HCT116 (cell line): Measurements from ENCODE around the gene MYO10. TPM values are rescaled to one million over a fixed set of nuclear protein-coding genes. Genes with fewer than 3 reads are reported as not detected.

Source experiments
- ATAC-seq: fragments of 200-7000 bp; cut with Tn5 transposase; 2 replicates; pipeline ENCODE4 v1.9.1; 2020; ENCODE audit warnings: mild to moderate bottlenecking, moderate library complexity
- BruUV-seq: library from RNA; stranded (reverse); fragments of 400-500 nt; replicated peaks from 2 replicates; lab custom pipeline; 2021; lab: Mats Ljungman, UMichigan
- CTCF ChIA-PET: fragments of 300-600 bp; sonication (Branson Sonifier 250); formaldehyde crosslinking; loops from one replicate; lab custom pipeline; 2021; ENCODE audit warnings: antibody characterized with exemption; lab: Charles Lee
- POLR2A ChIA-PET: fragments of 300-600, 350-600 bp; sonication (Branson Sonifier 250); formaldehyde crosslinking; loops from one replicate; lab custom pipeline; 2021; ENCODE audit warnings: antibody characterized with exemption; lab: Charles Lee
- RAD21 ChIA-PET, 2 experiments: fragments of 300-600 bp; sonication (Branson Sonifier 250); formaldehyde crosslinking; loops; one replicate each; lab custom pipeline; 2023; ENCODE audit warnings: low total read pairs in 2 of 2; ENCODE audit not compliant: uncharacterized antibody in 2 of 2, unreplicated experiment in 2 of 2, low non-redundant PET in 1 of 2; lab: Charles Lee
- DNase-seq: peaks from one replicate; pipeline ENCODE4 v3.0.0-alpha.2; 2010; ENCODE audit warnings: low read depth, low spot score
- H2AFZ ChIP-seq: fragments of 200-600 bp; shearing (Covaris generic), sonication (generic); 2 replicates; pipeline ENCODE4 v1.6.1; 2017; ENCODE audit warnings: low read depth, mixed run types, mixed read lengths, antibody characterized with exemption, low read length; ENCODE audit not compliant: poor library complexity, severe bottlenecking
- H3K27ac ChIP-seq: 2 replicates; pipeline ENCODE4 v1.5.1; 2012; ENCODE audit warnings: low read depth, low read length
- H3K27me3 ChIP-seq: fragments of 200-600 bp; sonication (generic); 2 replicates; pipeline ENCODE4 v1.6.1; 2016; ENCODE audit warnings: mixed run types, low read length, mixed read lengths; ENCODE audit not compliant: insufficient read depth
- H3K36me3 ChIP-seq, 2 experiments: fragments of 200-500 bp in 1 of 2; fragments of 200-600 bp in 1 of 2; sonication (Bioruptor generic) in 1 of 2; sonication (generic) in 1 of 2; 2 replicates each; pipeline versions ENCODE4 v1.5.1 to v1.6.1; 2014 to 2016; ENCODE audit warnings: low read length in 2 of 2, inconsistent platforms in 1 of 2, mixed read lengths in 1 of 2, mixed run types in 1 of 2; ENCODE audit not compliant: insufficient read depth in 2 of 2, control insufficient read depth in 1 of 2
- H3K4me1 ChIP-seq, 2 experiments: fragments of 200-600 bp in 1 of 2; sonication (generic) in 1 of 2; 2 replicates each; pipeline versions ENCODE4 v1.5.1 to v1.6.1; 2012 to 2017; ENCODE audit warnings: low read length in 2 of 2, inconsistent platforms in 1 of 2, mild to moderate bottlenecking in 1 of 2, mixed read lengths in 1 of 2, mixed run types in 1 of 2, moderate library complexity in 1 of 2; ENCODE audit not compliant: insufficient read depth in 2 of 2, control insufficient read depth in 1 of 2
- H3K4me2 ChIP-seq: fragments of 200-600 bp; sonication (generic); 2 replicates; pipeline ENCODE4 v1.6.1; 2017; ENCODE audit warnings: mixed run types, low read length, mixed read lengths
- H3K4me3 ChIP-seq, 2 experiments: fragments of 200-600 bp in 1 of 2; sonication (generic) in 1 of 2; replicated peaks in 1 of 2; 2 replicates each; pipeline ENCODE4 v1.5.1; 2011 to 2016; ENCODE audit warnings: low read length in 2 of 2, control low read depth in 1 of 2, low read depth in 1 of 2, mild to moderate bottlenecking in 1 of 2, mixed read lengths in 1 of 2, mixed run types in 1 of 2
- H3K79me2 ChIP-seq: fragments of 200-600 bp; sonication (generic); 2 replicates; pipeline ENCODE4 v1.6.1; 2017; ENCODE audit warnings: mild to moderate bottlenecking, mixed run types, low read length, moderate library complexity, mixed read lengths; ENCODE audit not compliant: insufficient read depth
- H3K9ac ChIP-seq: fragments of 200-600 bp; sonication (generic); 2 replicates; pipeline ENCODE4 v1.6.1; 2016; ENCODE audit warnings: low read length, mixed read lengths
- H3K9me2 ChIP-seq: fragments of 200-600 bp; sonication (generic), shearing (Covaris generic); 2 replicates; pipeline ENCODE4 v1.6.1; 2017; ENCODE audit warnings: mixed run types, mild to moderate bottlenecking, moderate library complexity; ENCODE audit not compliant: insufficient read depth
- H3K9me3 ChIP-seq, 2 experiments: fragments of 200-500 bp in 1 of 2; fragments of 200-600 bp in 1 of 2; sonication (Bioruptor generic) in 1 of 2; sonication (generic) in 1 of 2; 2 replicates each; pipeline ENCODE4 v1.6.1; 2014 to 2017; ENCODE audit warnings: low read length in 2 of 2, mixed read lengths in 2 of 2, inconsistent platforms in 1 of 2, low read depth in 1 of 2, mild to moderate bottlenecking in 1 of 2, mixed run types in 1 of 2, moderate library complexity in 1 of 2; ENCODE audit not compliant: control insufficient read depth in 1 of 2, insufficient read depth in 1 of 2
- H4K20me1 ChIP-seq: fragments of 200-600 bp; sonication (generic), shearing (Covaris generic); 2 replicates; pipeline ENCODE4 v1.6.1; 2017; ENCODE audit warnings: mixed run types, mild to moderate bottlenecking, moderate library complexity; ENCODE audit not compliant: insufficient read depth
- CTCF ChIP-seq, 3 experiments: fragments of 200-600 bp in 1 of 3; sonication (generic) in 1 of 3; IDR thresholded peaks in 2 of 3; conservative IDR thresholded peaks in 1 of 3; 2 replicates each; pipeline ENCODE4 v1.5.1; 2012 to 2017; ENCODE audit warnings: low read depth in 2 of 3, low read length in 2 of 3, antibody characterized with exemption in 1 of 3, borderline replicate concordance in 1 of 3, control low read depth in 1 of 3, mild to moderate bottlenecking in 1 of 3, mixed read lengths in 1 of 3, mixed run types in 1 of 3, moderate library complexity in 1 of 3; ENCODE audit not compliant: insufficient read depth in 1 of 3
- EZH2phosphoT487 ChIP-seq: fragments of 200-600 bp; IDR thresholded peaks from 2 replicates; pipeline ENCODE4 v1.6.1; 2018; ENCODE audit warnings: antibody characterized with exemption, borderline replicate concordance
- JUND ChIP-seq: IDR thresholded peaks from 2 replicates; pipeline ENCODE4 v1.6.1; 2012
- POLR2A ChIP-seq: IDR thresholded peaks from 2 replicates; pipeline ENCODE4 v1.7.0; 2011; ENCODE audit warnings: borderline replicate concordance; ENCODE audit not compliant: insufficient read depth, insufficient read length; ENCODE audit errors: extremely low read depth
- RAD21 ChIP-seq: IDR thresholded peaks from 2 replicates; pipeline ENCODE4 v1.6.1; 2012; ENCODE audit warnings: low read depth, mild to moderate bottlenecking
- SIN3A ChIP-seq: IDR thresholded peaks from 2 replicates; pipeline ENCODE4 v1.6.1; 2012; ENCODE audit warnings: low read depth
- SP1 ChIP-seq: IDR thresholded peaks from 2 replicates; pipeline ENCODE4 v1.6.1; 2012; ENCODE audit warnings: low read depth
- SRF ChIP-seq: IDR thresholded peaks from 2 replicates; pipeline ENCODE4 v1.6.1; 2012; ENCODE audit warnings: low read depth
- TCF7L2 ChIP-seq: IDR thresholded peaks from 2 replicates; pipeline ENCODE4 v1.7.0; 2011; ENCODE audit warnings: borderline replicate concordance, inconsistent platforms; ENCODE audit not compliant: insufficient read depth, insufficient read length; ENCODE audit errors: extremely low read depth
- ZFX ChIP-seq: fragments of 450-650 bp; IDR thresholded peaks from 2 replicates; pipeline ENCODE4 v1.6.1; 2017
- ZNF274 ChIP-seq: fragments of 200-500 bp; sonication (Bioruptor generic); IDR thresholded peaks from 2 replicates; pipeline ENCODE4 v1.6.1; 2014; ENCODE audit warnings: mild to moderate bottlenecking, low read depth, low read length, inconsistent platforms
- intact Hi-C: fragments of 100-400 bp; cut with micrococcal nuclease; formaldehyde crosslinking; loops from 2 replicates; pipeline ENCODE4 v1.10.0; 2022
- total RNA-seq: library from RNA; stranded (reverse); gene quantifications from one replicate; pipeline ENCODE4 v1.2.1, GENCODE V29; 2021; ENCODE audit not compliant: unreplicated experiment
- TF ChIP-seq, protein P1 (sequence below): IDR thresholded peaks from 2 replicates; pipeline ENCODE4 v1.6.1; 2012
- TF ChIP-seq, protein P2 (sequence below): IDR thresholded peaks from 2 replicates; pipeline ENCODE4 v1.6.1; 2011; ENCODE audit warnings: mild to moderate bottlenecking, low read length, moderate library complexity; ENCODE audit not compliant: insufficient replicate concordance; ENCODE audit errors: extremely low read depth
- TF ChIP-seq, protein P3 (sequence below): IDR thresholded peaks from 2 replicates; pipeline ENCODE4 v1.6.1; 2012; ENCODE audit warnings: low read depth
- TF ChIP-seq, protein P4 (sequence below): IDR thresholded peaks from 2 replicates; pipeline ENCODE4 v1.6.1; 2012

The MYO10 gene
- total RNA-seq, 1 experiment from 2014 or later, result 34.9 TPM

- no peaks in the 10 kb centered on the region for H3K9me3 ChIP-seq
- POLR2A ChIA-PET, result interaction anchor here (0.6 kb wide), 1 partner anchor 10 kb away, joined by 3 read pairs; no protein-coding TSS in a partner anchor
- H2AFZ ChIP-seq, result no peak overlapping the region
- CTCF ChIA-PET, result no interaction called here
- ATAC-seq (no peak), DNase-seq (no peak)
- intact Hi-C loops, result no loop called here
- H3K4me3 ChIP-seq, result no peak overlapping the region
- no peaks in the 10 kb centered on the region for H3K9me2 ChIP-seq
- no peak for TF ChIP-seq ZNF274
- no peak for TF ChIP-seq SRF
- TF ChIP-seq, protein P1, sequence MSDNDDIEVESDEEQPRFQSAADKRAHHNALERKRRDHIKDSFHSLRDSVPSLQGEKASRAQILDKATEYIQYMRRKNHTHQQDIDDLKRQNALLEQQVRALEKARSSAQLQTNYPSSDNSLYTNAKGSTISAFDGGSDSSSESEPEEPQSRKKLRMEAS, result no peak
- no peak for TF ChIP-seq SIN3A
- no peak for TF ChIP-seq RAD21
- no peak for TF ChIP-seq CTCF (IDR thresholded peaks at IDR 0.05 in 2 of 3, conservative IDR thresholded peaks at IDR 0.05 in 1 of 3; ENCODE audit: borderline replicate concordance in 1 of 3, insufficient read depth in 1 of 3, low read depth in 2 of 3, low read length in 2 of 3)
- TF ChIP-seq, protein P2, sequence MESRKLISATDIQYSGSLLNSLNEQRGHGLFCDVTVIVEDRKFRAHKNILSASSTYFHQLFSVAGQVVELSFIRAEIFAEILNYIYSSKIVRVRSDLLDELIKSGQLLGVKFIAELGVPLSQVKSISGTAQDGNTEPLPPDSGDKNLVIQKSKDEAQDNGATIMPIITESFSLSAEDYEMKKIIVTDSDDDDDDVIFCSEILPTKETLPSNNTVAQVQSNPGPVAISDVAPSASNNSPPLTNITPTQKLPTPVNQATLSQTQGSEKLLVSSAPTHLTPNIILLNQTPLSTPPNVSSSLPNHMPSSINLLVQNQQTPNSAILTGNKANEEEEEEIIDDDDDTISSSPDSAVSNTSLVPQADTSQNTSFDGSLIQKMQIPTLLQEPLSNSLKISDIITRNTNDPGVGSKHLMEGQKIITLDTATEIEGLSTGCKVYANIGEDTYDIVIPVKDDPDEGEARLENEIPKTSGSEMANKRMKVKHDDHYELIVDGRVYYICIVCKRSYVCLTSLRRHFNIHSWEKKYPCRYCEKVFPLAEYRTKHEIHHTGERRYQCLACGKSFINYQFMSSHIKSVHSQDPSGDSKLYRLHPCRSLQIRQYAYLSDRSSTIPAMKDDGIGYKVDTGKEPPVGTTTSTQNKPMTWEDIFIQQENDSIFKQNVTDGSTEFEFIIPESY, result no peak
- TF ChIP-seq, protein P3, sequence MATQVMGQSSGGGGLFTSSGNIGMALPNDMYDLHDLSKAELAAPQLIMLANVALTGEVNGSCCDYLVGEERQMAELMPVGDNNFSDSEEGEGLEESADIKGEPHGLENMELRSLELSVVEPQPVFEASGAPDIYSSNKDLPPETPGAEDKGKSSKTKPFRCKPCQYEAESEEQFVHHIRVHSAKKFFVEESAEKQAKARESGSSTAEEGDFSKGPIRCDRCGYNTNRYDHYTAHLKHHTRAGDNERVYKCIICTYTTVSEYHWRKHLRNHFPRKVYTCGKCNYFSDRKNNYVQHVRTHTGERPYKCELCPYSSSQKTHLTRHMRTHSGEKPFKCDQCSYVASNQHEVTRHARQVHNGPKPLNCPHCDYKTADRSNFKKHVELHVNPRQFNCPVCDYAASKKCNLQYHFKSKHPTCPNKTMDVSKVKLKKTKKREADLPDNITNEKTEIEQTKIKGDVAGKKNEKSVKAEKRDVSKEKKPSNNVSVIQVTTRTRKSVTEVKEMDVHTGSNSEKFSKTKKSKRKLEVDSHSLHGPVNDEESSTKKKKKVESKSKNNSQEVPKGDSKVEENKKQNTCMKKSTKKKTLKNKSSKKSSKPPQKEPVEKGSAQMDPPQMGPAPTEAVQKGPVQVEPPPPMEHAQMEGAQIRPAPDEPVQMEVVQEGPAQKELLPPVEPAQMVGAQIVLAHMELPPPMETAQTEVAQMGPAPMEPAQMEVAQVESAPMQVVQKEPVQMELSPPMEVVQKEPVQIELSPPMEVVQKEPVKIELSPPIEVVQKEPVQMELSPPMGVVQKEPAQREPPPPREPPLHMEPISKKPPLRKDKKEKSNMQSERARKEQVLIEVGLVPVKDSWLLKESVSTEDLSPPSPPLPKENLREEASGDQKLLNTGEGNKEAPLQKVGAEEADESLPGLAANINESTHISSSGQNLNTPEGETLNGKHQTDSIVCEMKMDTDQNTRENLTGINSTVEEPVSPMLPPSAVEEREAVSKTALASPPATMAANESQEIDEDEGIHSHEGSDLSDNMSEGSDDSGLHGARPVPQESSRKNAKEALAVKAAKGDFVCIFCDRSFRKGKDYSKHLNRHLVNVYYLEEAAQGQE, result no peak
- TF ChIP-seq, protein P4, sequence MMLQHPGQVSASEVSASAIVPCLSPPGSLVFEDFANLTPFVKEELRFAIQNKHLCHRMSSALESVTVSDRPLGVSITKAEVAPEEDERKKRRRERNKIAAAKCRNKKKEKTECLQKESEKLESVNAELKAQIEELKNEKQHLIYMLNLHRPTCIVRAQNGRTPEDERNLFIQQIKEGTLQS, result no peak
- no peak for TF ChIP-seq POLR2A
- no peak for TF ChIP-seq EZH2phosphoT487
- TF ChIP-seq SP1, result no peak
- no peak for TF ChIP-seq JUND
- TF ChIP-seq TCF7L2, result no peak
- TF ChIP-seq ZFX, result no peak
- RAD21 ChIA-PET, result interaction anchor here in 1 of 2 experiments (0.6 kb wide), 1 partner anchor 11 kb away, joined by 3 read pairs; no protein-coding TSS in a partner anchor
- no peak overlapping the region for H3K4me2 ChIP-seq
- H3K27me3 ChIP-seq, result no peaks in the 10 kb centered on the region
- H3K79me2 ChIP-seq, result no peaks in the 10 kb centered on the region
- peaks cover 13 to 21% of the 10 kb centered on the region in 2 experiments; a peak in 3 of 4 replicates for H3K36me3 ChIP-seq
- H3K4me1 ChIP-seq, result no peaks in the 10 kb centered on the region
- no peak overlapping the region for H3K27ac ChIP-seq
- BruUV-seq, result no TSS peak
- no peaks in the 10 kb centered on the region for H4K20me1 ChIP-seq
- H3K9ac ChIP-seq, result no peak overlapping the region
Measured at GRCh38 chr5:16757146-16757545, 178.9 kb downstream of the MYO10 start.
